ENCODE data around the gene ITFG1.
A peak's percentile ranks its signal among the peaks of the same experiment; 100 is the strongest.

Gene ITFG1

GRCh38 chr16:47320546-47321310 is 140.1 kb downstream of the ITFG1 start:
- DNase-seq = no peak

GRCh38 chr16:47317465-47318240 is 143.2 kb downstream of the ITFG1 start:
- no peak for DNase-seq

- no peak for DNase-seq
These were observed 144.3 kb downstream of the ITFG1 start for GRCh38 chr16:47316442-47317015.

DNA sequence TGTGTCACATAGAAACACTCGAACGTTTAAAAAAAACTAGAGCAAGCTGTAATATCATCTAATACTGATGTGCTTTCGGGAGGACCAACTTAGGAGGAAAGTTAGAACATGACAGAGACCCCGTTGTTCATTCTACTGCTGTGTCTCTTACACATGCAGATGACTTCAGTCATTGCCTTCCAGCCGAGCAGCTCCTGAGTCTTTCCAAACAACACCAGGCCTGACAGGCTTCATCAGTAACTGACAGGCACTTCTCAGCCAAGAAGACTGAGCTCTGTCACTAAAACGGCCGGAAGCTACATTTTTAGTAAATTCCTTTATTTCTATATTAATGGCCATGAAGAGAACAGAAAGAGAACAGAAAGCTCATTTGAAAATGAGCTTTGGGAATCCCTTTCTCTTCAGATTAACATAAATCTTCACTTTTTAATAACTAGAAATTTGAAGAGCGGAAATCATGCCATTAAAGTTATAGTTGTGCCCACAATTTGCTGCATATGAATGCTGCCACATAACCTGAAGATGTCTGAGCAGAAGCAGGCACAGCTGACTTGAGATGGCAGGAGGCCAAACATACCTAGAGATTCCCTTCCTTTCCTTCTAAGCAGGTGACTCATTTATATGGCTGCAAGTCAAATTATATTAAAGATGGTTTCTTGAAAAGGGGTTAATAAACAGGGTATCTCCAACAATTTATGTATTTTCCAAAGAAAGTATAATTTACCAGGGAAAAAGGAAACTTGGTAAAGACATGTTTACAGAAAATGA is 148.9 kb downstream of the ITFG1 start:
- no peak for DNase-seq

- DNase-seq = no peak
These were observed 150.1 kb downstream of the ITFG1 start for GRCh38 chr16:47310792-47311211.

GRCh38 chr16:47309581-47310312 is 151.1 kb downstream of the ITFG1 start:
- no peak for DNase-seq

DNA sequence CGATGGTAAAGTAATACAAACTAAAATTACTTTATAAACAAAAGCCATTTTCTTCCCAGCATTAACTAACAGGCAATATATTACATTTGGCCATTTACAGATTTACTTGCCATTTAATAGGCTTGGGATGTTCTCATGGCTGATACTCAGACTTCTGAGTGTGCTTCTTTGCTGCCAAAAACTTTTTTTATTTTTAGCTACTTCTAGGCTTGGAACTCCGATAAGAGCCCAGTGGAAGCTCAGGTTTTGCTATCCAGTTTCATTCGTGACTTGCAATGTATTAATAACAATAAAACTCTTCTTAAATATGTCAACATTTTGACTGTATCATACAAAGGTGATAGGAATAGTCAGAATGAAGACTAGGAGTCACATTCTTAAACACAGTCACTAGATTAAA is 152.3 kb downstream of the ITFG1 start:
- DNase-seq = no peak

- no peak for DNase-seq
These were observed 156.3 kb downstream of the ITFG1 start for GRCh38 chr16:47304563-47304962.

- DNase-seq = no peak
These were observed 161.3 kb downstream of the ITFG1 start for GRCh38 chr16:47299587-47299986.

DNA sequence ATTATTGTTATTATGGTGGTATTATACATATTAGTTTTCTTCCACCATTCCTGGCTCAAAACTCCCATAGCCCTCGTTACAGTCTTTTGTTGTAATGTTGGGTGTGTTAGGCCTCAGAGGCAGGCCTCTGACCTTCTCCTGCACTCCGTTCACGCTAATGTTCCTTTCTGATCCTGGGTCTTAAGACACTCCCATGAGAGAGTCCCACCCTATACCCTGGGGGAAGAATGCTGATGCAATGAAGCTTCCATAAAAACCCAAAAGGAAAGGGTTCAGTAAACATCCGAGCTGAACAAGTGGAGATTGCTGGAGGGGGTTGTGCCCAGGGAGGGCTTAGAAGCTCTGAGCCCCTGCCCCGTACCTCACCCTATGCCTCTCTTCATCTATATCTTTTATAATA is 175.9 kb downstream of the ITFG1 start:
- no peak for DNase-seq

GRCh38 chr16:47278306-47278970 is 182.4 kb downstream of the ITFG1 start:
- DNase-seq = no peak

DNA sequence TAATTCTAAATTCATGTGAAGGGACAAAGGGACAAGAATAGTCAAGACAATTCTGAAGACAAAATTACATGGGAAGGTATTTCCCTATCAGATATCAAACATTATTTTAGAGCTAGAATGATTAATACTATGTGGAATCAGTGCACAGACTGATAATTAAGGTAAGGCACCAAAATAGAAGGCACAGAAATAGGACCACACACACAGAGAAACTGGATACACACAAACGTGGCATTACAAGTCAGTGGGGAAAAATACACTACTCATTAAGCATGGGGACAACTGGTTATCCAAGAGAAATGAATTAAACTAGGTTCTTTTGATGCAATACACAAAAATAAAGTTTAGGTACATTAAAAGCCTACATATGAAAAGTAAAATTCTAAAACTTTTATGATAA is 184.3 kb downstream of the ITFG1 start:
- no peak for DNase-seq

- DNase-seq = no peak
These were observed 197.9 kb downstream of the ITFG1 start for GRCh38 chr16:47262938-47263337.

- no peak for DNase-seq
These were observed 200.4 kb downstream of the ITFG1 start for GRCh38 chr16:47260503-47260902.

GRCh38 chr16:47258874-47259461 is 201.9 kb downstream of the ITFG1 start:
- DNase-seq = peak; percentile 5

- no peak for DNase-seq
These were observed 206.1 kb downstream of the ITFG1 start for GRCh38 chr16:47254756-47255155.

GRCh38 chr16:47250983-47251382 is 209.9 kb downstream of the ITFG1 start:
- DNase-seq = no peak

DNA sequence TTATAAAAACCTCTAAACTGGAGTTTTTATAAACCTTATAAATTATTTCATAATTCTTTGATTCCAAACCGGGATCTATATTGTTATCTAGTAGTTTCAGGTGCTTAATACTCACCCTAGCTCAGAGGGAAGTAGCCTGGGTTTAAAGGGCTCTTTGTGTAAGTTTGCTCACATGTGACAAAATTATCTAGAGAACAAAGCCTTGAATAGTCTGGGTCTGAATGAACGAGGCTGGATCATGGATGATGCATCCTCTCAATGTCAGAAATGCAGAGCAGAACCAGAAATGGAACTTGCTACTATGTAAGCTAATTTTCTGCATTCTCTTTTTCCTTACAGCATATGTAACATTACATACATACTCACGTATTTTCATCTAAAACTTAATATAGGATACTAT is 213.2 kb downstream of the ITFG1 start:
- no peak for DNase-seq

- no peak for DNase-seq
These were observed 216.7 kb downstream of the ITFG1 start for GRCh38 chr16:47244206-47244605.

DNA sequence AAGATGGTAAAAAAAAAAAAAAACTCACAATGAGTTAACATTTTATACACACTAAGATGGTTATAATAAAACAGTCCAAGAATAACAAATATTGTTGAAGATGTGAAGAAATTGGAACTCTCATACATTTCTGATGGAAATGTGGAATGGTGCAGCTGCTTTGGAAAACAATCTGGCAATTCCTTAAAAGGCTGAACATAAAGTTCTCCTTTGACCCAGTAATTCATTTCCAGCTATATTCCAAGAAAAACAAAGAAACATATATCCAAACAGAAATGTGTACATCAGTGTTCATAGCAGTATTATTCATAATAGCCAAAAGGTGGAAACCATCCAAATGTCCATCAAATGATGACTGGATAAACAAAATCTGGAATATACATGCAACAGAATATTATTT is 219.8 kb downstream of the ITFG1 start:
- no peak for DNase-seq

DNA sequence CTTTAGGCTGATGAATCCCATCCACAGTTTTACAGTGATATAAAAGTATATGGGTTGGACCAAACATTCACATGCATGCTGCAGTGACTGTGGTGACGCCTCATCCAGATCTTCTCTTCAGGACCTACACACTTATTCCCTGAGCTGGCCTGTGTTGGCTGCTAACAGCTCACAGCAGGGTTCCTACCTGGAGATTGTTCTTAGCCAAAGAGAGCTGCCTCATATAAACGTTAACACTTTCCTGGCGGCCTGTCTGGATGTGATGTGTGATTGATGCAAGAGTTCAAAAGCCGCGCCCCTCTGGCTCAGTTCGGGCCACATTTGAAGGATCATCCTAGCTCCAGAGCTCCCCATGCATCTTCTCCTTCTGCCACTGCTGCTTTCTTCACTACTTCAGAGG is 224.1 kb downstream of the ITFG1 start:
- DNase-seq = no peak

GRCh38 chr16:47230296-47230695 is 230.6 kb downstream of the ITFG1 start:
- DNase-seq = no peak

All from COR-L47 (cell line).